SH-SY5Y (cell line): Measurements from ENCODE around the gene COL24A1.

ENCODE experiments used
- GATA2 ChIP-seq: IDR thresholded peaks from 2 replicates; pipeline ENCODE4 v1.6.1; 2011; ENCODE audit warnings: mild to moderate bottlenecking, low read depth, low read length
- GATA3 ChIP-seq: IDR thresholded peaks from 2 replicates; pipeline ENCODE4 v1.6.1; 2011; ENCODE audit warnings: low read depth, mild to moderate bottlenecking, low read length, moderate library complexity

DNA sequence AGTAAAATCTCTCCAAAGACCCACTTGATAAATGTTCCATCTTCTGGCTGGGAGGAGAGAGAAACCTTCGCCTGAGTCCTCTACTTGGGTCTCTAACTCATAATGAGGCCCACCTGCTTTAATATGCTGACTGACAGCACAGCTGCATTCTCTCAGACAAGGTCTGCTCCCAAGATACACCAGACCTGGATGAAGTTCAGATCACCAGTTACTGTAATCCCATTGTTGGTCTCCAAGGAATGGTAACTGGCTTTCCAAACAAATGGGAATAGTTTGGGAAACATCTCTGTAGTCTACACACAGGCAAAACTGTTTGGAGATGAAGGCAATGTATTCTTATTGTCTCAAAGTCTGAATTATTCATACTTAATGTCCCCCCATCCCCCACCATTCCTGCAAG, 27.9 kb upstream of the COL24A1 start:
- no peak for TF ChIP-seq GATA2
- TF ChIP-seq GATA3: no peak
